Neural cell (in vitro differentiated cells): ENCODE measurements around the gene SNAP25. TPM values are rescaled to one million over a fixed set of nuclear protein-coding genes. Genes with fewer than 3 reads are reported as not detected.

ENCODE experiments used
- H2AFZ ChIP-seq: fragments of 200-600, 300-800 bp; sonication (generic), shearing (Covaris generic); 2 replicates; pipeline ENCODE4 v1.6.0; 2014; ENCODE audit warnings: low read depth, mild to moderate bottlenecking, antibody characterized with exemption, low read length, moderate library complexity
- H3F3A ChIP-seq: fragments of 200-600 bp; shearing (Covaris generic); 2 replicates; pipeline ENCODE4 v1.6.1; 2016; ENCODE audit warnings: mild to moderate bottlenecking, moderate library complexity, mixed read lengths, antibody characterized with exemption, low read length; ENCODE audit not compliant: insufficient read depth, poor library complexity, severe bottlenecking
- H3K27ac ChIP-seq: fragments of 200-600, 300-800 bp; sonication (generic), shearing (Covaris generic); 2 replicates; pipeline ENCODE4 v1.5.1; 2014; ENCODE audit warnings: mild to moderate bottlenecking, low read length, moderate library complexity
- H3K27me3 ChIP-seq: fragments of 300-800, 200-600 bp; sonication (generic), shearing (Covaris generic); 2 replicates; pipeline ENCODE4 v1.6.0; 2014; ENCODE audit warnings: mild to moderate bottlenecking, low read depth, low read length, moderate library complexity; ENCODE audit not compliant: insufficient read depth
- H3K36me3 ChIP-seq: fragments of 300-800, 200-600 bp; sonication (generic), shearing (Covaris generic); 2 replicates; pipeline ENCODE4 v1.5.1; 2014; ENCODE audit warnings: mild to moderate bottlenecking, antibody characterized with exemption, low read length, moderate library complexity; ENCODE audit not compliant: insufficient read depth
- H3K4me2 ChIP-seq: fragments of 300-800, 200-600 bp; sonication (generic), shearing (Covaris generic); 2 replicates; pipeline ENCODE4 v1.6.0; 2014; ENCODE audit warnings: mild to moderate bottlenecking, low read length
- H3K4me3 ChIP-seq: fragments of 300-800, 200-600 bp; sonication (generic), shearing (Covaris generic); 2 replicates; pipeline ENCODE4 v1.5.1; 2014; ENCODE audit warnings: mild to moderate bottlenecking, low read length, moderate library complexity
- H3K79me2 ChIP-seq: fragments of 200-600 bp; shearing (Covaris generic); replicated peaks from 2 replicates; pipeline ENCODE4 v1.6.0; 2014; ENCODE audit warnings: mild to moderate bottlenecking, low read length, moderate library complexity; ENCODE audit not compliant: insufficient read depth
- H3K9ac ChIP-seq: fragments of 300-800, 200-600 bp; sonication (generic), shearing (Covaris generic); 2 replicates; pipeline ENCODE4 v1.6.1; 2016; ENCODE audit warnings: mild to moderate bottlenecking, low read length, mixed read lengths
- H3K9me2 ChIP-seq: fragments of 200-600 bp; shearing (Covaris generic); 2 replicates; pipeline ENCODE4 v1.6.1; 2016; ENCODE audit warnings: mild to moderate bottlenecking, low read length, mixed read lengths; ENCODE audit not compliant: insufficient read depth
- H3K9me3 ChIP-seq: fragments of 200-600, 300-800 bp; sonication (generic), shearing (Covaris generic); 2 replicates; pipeline ENCODE4 v1.6.1; 2016; ENCODE audit warnings: mild to moderate bottlenecking, mixed run types, low read length, moderate library complexity, mixed read lengths
- H4K20me1 ChIP-seq: fragments of 200-600 bp; shearing (Covaris generic); 2 replicates; pipeline ENCODE4 v1.6.1; 2016; ENCODE audit warnings: mild to moderate bottlenecking, mixed run types; ENCODE audit not compliant: insufficient read depth
- CTCF ChIP-seq: fragments of 450-650 bp; IDR thresholded peaks from 2 replicates; pipeline ENCODE4 v1.5.1; 2014; ENCODE audit warnings: antibody characterized with exemption, mild to moderate bottlenecking, moderate library complexity; ENCODE audit not compliant: poor library complexity, severe bottlenecking
- EP300 ChIP-seq: fragments of 450-650 bp; conservative IDR thresholded peaks from 2 replicates; pipeline ENCODE4 v1.6.1; 2014; ENCODE audit warnings: antibody characterized with exemption, mild to moderate bottlenecking, moderate library complexity; ENCODE audit not compliant: poor library complexity, severe bottlenecking
- EZH2 ChIP-seq: fragments of 200-600, 300-800 bp; shearing (Covaris generic), sonication (generic); IDR thresholded peaks from 2 replicates; pipeline ENCODE4 v1.6.1; 2014; ENCODE audit warnings: antibody characterized with exemption, low read length, borderline replicate concordance, mild to moderate bottlenecking; ENCODE audit not compliant: insufficient read depth, poor library complexity, severe bottlenecking
- MXI1 ChIP-seq: fragments of 450-650 bp; conservative IDR thresholded peaks from 2 replicates; pipeline ENCODE4 v1.6.1; 2014; ENCODE audit warnings: antibody characterized with exemption, mild to moderate bottlenecking; ENCODE audit not compliant: poor library complexity, severe bottlenecking
- POLR2AphosphoS5 ChIP-seq: IDR thresholded peaks from 2 replicates; pipeline ENCODE4 v1.6.1; 2012
- RAD21 ChIP-seq: fragments of 450-650 bp; conservative IDR thresholded peaks from 2 replicates; pipeline ENCODE4 v1.6.1; 2014; ENCODE audit warnings: antibody characterized with exemption, mild to moderate bottlenecking, moderate library complexity
- REST ChIP-seq: IDR thresholded peaks from 2 replicates; pipeline ENCODE4 v1.6.1; 2012; ENCODE audit warnings: borderline replicate concordance
- SMC3 ChIP-seq: fragments of 450-650 bp; conservative IDR thresholded peaks from 2 replicates; pipeline ENCODE4 v1.6.1; 2014; ENCODE audit warnings: antibody characterized with exemption, mild to moderate bottlenecking, moderate library complexity; ENCODE audit not compliant: poor library complexity
- TAF1 ChIP-seq: IDR thresholded peaks from 2 replicates; pipeline ENCODE4 v1.6.1; 2012; ENCODE audit warnings: low read depth
- polyA plus RNA-seq: library from polyadenylated mRNA; depleted of rRNA; stranded (reverse); fragments of >200 nt; gene quantifications from 2 replicates; pipeline ENCODE4 v1.2.3, GENCODE V29; 2014

SNAP25 gene
- polyA plus RNA-seq, 1 donor from 2014 or later = 139 TPM

GRCh38 chr20:10352934-10353824 lies 134.5 kb downstream of the SNAP25 start:
- TF ChIP-seq CTCF (no peak), EP300 (no peak), POLR2AphosphoS5 (no peak), SMC3 (no peak), EZH2 (no peak), RAD21 (no peak), MXI1 (no peak), TAF1 (no peak), REST (no peak)
- no peaks in the 10 kb centered on the region for H3K79me2 ChIP-seq
- no peaks in the 10 kb centered on the region for H4K20me1 ChIP-seq
- no peaks in the 10 kb centered on the region for H3K36me3 ChIP-seq
- H3K9me2 ChIP-seq = no peaks in the 10 kb centered on the region
- no peak overlapping the region for H3K4me2 ChIP-seq
- no peaks in the 10 kb centered on the region for H3K27me3 ChIP-seq
- no peak overlapping the region for H3K9ac ChIP-seq
- no peaks in the 10 kb centered on the region for H3F3A ChIP-seq
- no peaks in the 10 kb centered on the region for H3K9me3 ChIP-seq
- no peak overlapping the region for H3K27ac ChIP-seq
- H2AFZ ChIP-seq = no peak overlapping the region
- no peak overlapping the region for H3K4me3 ChIP-seq

- no peaks in the 10 kb centered on the region for H3F3A ChIP-seq
- H3K27me3 ChIP-seq = no peaks in the 10 kb centered on the region
- H4K20me1 ChIP-seq = no peaks in the 10 kb centered on the region
- H3K4me2 ChIP-seq = no peak overlapping the region
- H3K9me2 ChIP-seq = no peaks in the 10 kb centered on the region
- no peak overlapping the region for H2AFZ ChIP-seq
- H3K79me2 ChIP-seq = no peaks in the 10 kb centered on the region
- H3K9me3 ChIP-seq = no peaks in the 10 kb centered on the region
- H3K4me3 ChIP-seq = no peak overlapping the region
- H3K27ac ChIP-seq = no peak overlapping the region
- H3K9ac ChIP-seq = no peak overlapping the region
- H3K36me3 ChIP-seq = no peaks in the 10 kb centered on the region
- TF ChIP-seq CTCF = no peak
- no peak for TF ChIP-seq REST
- TF ChIP-seq SMC3 = no peak
- no peak for TF ChIP-seq TAF1
- no peak for TF ChIP-seq EZH2
- no peak for TF ChIP-seq EP300
- TF ChIP-seq RAD21 = no peak
- no peak for TF ChIP-seq MXI1
- TF ChIP-seq POLR2AphosphoS5 = no peak
Measured at GRCh38 chr20:10356628-10357027, 138.0 kb downstream of the SNAP25 start.
